GM20000 (cell line): Measurements from ENCODE around the gene PSD4.

Source experiments
- DNase-seq: peaks from one replicate; pipeline ENCODE4 v3.0.0; 2012; ENCODE audit warnings: low spot score
- TF ChIP-seq, protein P1 (sequence below): IDR thresholded peaks from 2 replicates; pipeline ENCODE4 v1.5.1; 2012; ENCODE audit warnings: mild to moderate bottlenecking, control low read depth; ENCODE audit errors: extremely low read depth, missing control alignments

The PSD4 gene

DNA sequence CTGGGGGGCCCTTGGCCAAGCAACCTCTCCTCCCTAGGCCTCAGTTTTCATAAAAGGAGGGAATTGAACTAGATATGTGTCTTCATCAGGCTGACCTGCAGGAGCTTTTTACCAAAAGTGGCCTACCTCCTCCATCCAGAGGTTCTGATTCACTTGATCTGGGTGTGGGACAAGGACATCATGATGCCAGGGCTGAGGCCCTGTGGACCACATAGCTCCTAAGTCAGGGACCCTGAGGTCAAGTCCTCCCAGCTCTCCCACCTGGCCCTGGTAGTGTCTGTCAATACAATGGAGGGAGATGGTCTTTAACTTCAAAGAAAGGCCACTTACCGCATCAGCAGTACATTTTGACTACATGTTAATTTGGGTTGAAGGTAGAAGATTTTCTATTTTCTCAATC is 35.9 kb upstream of the PSD4 start:
- no peak for DNase-seq
- TF ChIP-seq, protein P1, sequence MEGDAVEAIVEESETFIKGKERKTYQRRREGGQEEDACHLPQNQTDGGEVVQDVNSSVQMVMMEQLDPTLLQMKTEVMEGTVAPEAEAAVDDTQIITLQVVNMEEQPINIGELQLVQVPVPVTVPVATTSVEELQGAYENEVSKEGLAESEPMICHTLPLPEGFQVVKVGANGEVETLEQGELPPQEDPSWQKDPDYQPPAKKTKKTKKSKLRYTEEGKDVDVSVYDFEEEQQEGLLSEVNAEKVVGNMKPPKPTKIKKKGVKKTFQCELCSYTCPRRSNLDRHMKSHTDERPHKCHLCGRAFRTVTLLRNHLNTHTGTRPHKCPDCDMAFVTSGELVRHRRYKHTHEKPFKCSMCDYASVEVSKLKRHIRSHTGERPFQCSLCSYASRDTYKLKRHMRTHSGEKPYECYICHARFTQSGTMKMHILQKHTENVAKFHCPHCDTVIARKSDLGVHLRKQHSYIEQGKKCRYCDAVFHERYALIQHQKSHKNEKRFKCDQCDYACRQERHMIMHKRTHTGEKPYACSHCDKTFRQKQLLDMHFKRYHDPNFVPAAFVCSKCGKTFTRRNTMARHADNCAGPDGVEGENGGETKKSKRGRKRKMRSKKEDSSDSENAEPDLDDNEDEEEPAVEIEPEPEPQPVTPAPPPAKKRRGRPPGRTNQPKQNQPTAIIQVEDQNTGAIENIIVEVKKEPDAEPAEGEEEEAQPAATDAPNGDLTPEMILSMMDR: no peak

DNA sequence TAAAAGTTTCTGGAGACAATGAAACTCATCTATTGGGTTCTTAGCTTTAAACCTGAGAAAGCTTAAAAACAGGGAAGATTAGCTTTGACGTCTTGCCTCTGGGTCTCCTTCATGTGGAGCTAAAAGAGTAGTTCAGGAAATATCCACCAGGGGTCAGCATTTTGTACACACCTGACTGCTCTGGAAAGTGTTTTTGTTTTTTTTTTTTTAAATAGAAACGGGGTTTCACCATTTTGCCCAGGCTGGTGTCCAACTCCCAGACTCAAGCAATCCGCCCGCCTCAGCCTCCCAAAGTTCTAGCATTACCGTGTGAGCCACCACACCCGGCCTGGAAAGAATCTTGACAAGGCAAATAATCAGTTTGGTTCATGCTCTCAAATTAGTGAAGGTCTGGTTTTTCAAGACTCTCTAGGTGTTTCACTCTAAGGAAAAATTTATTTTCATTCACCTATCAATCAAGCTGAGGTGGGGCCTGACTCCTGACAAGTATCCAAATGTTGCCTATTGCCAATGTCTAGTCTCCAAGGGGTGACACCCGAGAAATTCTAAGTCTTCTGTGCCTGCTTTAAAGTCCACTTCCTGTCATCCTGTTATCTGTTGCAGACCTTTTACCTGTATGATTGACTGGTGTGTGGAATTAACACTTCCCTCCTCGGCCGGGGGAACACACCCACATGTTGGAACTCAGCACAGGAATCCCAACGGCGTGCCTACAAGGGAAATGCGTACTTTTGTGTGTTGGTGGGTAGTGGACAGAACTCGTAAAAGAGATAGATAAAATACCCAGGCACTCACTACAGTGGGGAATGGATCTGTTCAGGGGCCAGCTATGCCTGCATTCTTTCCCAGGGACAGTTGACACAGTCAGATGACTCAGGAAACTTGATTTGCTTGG is 35.1 kb upstream of the PSD4 start:
- TF ChIP-seq, protein P1: peak; percentile 40
- peak; percentile 72 for DNase-seq

DNA sequence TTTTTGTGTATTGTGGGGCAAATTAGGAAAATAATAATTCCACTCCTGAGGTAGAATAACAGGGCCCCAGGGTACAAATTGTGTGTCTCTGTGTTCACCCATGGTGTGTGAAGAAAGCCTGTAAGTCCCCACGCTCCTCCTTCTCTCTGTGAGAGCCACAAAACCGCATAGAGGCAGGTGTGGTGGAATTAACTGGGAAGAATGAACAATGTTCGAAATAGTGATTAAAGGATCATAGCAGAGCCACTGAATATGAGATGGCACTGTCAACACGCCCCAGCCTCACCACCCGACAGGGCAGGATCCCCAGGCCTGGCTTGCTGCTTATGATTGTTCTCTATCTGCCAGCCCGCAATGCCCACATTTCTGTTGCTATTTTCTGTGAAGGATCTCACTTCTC is 32.3 kb upstream of the PSD4 start:
- TF ChIP-seq, protein P1: no peak

DNA sequence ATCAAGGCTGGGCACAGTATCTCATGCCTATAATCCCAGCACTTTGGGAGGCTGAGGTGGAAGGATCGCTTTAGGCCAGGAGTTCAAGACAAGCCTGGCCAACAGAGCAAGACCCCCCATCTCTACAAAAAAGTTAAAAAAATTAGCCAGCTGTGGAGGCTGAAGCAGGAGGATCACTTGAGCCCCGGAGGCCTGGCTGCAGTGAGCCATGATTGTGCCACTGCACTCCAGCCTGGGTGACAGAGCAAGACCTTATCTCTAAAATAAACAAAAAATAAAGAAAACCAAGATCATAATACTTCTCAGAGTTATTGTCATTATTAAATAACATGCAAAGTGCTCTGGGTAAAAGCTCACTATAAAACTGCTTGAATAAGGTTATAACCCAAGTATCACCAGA is 31.5 kb upstream of the PSD4 start:
- TF ChIP-seq, protein P1: no peak
- no peak for DNase-seq

More for the DNA sequence above, 32.3 kb upstream of the PSD4 start:
- no peak for DNase-seq

DNA sequence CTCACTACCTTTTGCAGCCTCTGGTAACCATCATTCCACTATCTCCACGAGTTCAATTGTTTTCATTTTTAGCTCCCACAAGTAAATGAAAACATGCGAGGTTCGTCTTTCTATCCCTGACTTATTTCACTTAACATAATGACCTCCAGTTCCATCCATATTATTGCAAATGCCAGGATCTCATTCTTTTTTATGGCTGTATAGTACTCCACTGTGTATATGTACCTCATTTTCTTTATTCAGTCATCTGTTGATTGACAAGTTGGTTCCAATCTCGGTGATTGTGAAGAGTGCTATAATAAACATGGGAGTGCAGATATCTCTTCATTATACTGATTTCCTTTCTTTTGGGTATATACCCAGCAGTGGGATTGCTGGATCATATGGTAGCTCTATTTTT is 29.5 kb upstream of the PSD4 start:
- DNase-seq: no peak
- TF ChIP-seq, protein P1: no peak

DNA sequence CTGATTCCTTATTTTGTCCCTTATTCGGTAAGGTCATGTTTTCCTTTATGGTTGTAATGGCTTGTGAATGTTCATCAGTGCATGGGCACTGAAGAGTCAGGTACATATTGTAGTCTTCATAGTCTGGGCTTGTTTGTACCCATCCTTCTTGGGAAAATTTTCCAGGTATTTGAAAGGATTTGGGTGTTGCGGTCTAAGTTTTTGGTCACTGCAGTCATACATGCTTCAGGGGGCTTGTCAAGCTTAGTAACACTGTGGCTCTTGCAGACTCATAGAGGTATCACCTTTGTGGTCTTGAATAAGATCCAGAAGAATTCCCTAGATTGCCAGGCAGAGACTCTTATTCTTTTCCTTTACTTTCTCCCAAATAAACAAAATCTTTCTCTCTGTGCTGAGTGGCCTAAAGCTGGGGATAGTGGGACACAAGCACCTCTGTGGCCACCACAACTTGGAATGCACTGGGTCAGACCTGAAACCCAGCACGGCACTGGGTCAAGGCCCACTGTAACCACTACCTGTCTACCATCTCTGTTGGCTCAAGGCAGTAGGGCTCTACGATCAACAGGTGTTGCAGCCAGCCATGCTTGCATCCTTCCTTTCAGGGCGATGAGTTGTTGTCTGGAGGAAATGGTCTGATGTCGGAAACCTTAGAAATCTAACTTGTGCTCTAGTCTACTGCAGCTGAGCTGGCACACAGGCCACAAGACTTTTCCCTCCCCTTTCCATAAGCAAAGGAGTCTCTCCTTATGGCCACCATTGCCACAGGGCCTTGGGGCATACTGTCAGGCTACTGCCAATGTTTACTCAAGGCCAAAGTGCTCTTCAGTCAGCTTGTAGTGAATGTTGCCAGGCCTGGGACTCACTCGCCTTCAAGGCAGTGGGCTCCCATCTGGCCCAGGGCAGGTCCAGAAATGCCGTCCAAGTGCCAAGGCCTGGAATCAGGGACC is 24.9 kb upstream of the PSD4 start:
- DNase-seq: no peak

More for the DNA sequence above, 24.9 kb upstream of the PSD4 start:
- TF ChIP-seq, protein P1: no peak
